GM19324 (cell line): ENCODE results near the gene LKAAEAR1.

Experiments
- ATAC-seq: cut with Tn5 transposase; IDR thresholded peaks from one replicate; pipeline ENCODE4 v1.9.1; 2021; ENCODE audit warnings: mild to moderate bottlenecking, moderate library complexity; ENCODE audit not compliant: unreplicated experiment, low FRiP score

LKAAEAR1 gene

DNA sequence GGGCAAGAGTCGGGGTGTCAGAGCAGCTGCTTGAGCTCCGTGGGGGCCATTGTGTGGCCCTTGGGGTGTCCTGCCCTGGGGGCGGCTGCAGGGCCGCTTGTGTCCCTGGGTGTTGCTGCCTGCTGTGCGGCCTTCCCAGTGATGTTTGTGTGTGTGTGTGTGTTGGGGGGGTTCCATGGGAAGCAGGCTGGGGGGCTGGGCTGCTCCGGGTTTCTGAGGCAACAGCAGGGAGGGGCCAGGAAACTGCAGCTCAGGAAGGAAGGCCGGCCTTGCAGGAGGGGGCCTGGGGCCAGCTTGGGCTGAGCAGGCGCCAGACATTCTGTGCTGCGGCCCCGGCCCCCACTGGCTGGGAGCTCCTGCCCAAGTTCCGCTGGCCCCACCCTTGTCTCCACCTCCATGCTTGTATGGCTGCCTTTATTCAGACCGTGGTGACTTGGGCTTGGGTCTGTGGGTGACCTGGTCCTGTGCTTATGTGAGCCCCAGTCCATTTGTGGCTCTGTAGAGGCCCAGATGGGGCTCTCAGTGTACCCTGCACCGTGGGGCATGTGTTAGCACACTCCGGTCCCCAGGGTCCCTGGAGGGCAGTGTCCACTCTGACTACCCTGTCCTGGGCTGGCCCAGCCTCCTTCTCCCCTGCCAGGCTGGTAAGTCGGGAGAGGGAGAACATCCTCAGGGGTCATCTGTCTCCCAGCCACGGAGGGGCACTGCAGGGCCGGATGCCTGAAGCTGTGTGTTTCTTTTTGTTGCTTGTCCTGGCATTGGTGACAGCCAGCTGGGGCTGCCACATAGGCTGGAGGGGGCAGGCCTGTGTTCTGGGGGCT lies 30.1 kb downstream of the LKAAEAR1 start:
- no peak for ATAC-seq

DNA sequence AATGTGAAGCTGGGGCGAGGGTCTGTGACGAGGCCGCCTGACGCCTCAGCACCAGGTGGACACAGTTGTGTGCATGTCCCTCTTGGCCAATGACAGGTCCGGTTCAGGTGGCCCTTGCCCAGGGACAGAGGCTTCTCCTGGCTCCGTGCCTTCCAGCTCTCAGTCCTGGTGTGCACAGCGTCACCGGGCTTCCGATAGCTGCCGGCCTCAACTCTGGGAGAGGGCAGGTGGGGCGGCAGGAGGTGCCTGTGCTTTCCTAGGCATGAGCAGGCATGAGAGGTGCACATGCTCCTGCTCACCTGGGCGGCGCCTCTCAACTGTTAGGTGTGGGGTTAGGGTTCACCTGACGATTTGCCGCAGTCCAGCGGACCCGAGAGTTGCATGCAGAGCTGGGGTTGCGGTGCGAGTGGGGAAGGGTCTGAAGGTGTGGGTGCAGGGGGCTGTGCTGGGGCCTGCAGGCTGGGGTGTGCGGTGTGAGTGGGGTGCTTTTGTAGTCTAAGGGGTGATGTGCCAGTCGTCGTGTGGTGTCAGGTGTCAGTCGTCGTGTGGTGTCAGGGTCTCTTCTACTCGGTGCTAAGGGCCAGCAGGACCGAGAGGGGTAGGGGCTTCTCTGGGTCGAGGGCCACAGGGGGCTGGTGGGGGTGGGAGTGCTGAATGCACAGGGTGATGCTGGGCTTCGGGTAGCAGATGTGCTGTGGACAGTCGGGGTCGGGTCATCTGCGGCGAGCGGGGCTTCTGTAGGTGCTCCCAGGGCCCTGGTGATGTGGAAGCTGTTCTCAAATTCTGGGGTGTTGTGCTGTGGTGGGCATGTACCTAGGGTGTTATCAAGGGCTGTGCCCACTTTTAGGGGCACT lies 31.0 kb downstream of the LKAAEAR1 start:
- ATAC-seq, result no peak

GRCh38 chr20:64052326-64052722 lies 31.9 kb downstream of the LKAAEAR1 start:
- ATAC-seq, result no peak

DNA sequence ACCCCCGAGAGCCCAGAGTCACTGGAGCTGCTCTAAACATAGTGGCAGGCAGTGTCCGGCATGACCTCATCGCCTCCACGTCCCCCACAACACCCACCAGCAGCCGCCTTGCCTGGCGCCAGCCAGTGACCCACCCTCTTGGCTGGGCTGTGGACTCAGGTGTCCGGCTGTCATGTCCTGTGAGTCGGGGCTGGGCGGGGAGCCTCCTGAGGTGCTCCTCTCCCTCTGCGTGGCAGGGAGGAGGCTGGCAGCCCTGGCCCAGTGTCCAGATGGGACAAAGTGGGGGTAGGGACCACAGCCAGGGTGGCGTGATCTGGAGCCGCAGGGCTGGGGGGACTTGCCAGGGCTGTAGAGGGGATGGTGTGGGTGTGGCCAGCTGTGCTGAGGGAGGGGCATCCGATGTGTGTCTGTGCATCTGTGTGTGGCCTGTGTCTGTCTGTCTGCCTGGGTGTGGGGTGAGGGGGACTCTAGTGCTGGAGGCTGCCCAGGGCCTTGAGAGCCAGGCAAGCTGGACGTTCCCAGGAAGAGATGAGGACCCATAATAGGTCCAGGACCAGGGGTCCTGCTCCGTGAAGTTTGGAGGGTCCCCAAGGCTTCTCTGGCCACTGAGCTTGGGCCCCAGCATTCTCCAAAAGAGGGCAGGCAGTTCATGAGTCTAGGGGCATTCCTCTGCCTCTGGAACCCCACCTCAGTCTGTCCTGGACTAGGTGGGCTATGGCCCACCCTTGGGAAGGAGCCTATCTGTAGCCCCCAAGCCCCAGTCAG lies 32.5 kb downstream of the LKAAEAR1 start:
- ATAC-seq, result no peak

DNA sequence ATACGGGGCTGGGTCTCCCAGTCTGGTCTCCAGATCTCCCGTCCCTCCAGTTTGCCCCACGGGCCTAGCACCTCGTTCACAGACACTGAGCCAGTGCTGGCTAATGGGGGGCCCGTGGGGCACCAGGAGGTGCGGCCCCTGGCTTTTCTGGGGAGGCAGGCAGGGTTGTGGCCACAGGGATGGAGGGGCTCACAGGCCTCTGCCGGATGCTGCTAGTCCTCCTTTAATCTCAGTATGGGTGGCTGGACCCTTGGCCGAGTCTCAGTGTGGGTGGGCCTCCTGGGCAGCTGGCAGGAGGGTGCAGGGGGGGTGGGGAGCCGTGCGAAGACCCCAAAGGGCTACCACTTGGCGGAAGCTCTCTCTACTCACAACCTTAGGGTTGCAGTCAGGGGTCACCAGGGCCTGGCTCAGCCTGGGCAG lies 33.2 kb downstream of the LKAAEAR1 start:
- no peak for ATAC-seq

DNA sequence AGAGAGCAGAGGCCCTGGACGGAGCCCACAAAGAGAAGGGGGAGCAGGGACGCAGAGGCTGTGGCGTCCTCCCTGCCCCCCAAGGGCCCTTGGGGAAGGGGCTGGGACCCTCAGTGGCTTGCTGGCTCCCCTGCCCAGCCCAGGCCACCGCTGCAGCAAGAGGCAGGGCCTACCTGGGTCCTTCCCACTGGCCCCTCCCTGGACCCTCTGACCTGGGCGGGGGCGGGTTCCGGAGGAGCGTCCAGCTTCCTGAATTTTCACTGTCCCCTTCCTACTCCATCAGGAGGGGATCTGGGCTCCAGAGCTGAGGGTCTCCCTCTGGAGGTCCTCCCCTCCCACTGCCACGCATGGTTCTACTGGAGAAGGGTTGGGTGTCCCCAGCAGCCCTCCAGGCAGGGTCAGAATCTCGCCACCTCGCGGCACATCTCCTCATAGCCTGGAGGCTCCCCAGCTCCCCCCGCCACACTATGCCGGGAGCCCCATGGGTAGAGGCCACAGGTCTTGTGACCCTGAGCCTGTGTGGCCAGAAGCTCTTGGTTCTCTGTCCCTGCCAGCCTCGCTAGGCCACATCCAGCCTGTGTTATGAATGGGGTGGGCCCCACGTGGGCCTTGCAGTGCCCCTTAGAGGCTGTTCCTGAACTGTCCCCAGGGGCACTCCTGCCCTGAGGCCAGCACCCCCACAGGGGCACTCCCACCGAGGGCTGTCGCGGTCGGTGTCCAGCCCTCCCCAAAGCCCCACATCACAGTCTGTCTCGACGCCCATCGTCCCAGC lies 33.8 kb downstream of the LKAAEAR1 start:
- ATAC-seq, result no peak

DNA sequence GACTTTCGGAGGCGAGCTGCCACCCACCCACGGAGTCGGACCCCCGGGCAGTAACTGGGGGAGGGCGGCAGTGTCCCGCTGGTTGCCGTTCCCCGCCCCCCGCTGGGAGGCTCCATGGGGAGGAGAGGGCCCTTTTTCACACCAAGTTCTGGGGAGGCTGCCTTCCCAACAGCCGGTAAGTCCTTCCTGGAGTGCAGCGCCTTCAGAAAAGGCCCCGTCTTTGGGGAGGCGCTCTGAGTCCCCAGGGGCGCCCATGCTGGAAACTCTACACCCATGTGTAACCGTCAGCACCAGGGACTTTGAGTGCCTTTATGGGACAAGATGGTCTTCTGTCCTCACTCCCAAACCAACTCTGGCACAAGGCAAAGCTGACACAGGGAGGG lies 34.3 kb downstream of the LKAAEAR1 start:
- no peak for ATAC-seq

DNA sequence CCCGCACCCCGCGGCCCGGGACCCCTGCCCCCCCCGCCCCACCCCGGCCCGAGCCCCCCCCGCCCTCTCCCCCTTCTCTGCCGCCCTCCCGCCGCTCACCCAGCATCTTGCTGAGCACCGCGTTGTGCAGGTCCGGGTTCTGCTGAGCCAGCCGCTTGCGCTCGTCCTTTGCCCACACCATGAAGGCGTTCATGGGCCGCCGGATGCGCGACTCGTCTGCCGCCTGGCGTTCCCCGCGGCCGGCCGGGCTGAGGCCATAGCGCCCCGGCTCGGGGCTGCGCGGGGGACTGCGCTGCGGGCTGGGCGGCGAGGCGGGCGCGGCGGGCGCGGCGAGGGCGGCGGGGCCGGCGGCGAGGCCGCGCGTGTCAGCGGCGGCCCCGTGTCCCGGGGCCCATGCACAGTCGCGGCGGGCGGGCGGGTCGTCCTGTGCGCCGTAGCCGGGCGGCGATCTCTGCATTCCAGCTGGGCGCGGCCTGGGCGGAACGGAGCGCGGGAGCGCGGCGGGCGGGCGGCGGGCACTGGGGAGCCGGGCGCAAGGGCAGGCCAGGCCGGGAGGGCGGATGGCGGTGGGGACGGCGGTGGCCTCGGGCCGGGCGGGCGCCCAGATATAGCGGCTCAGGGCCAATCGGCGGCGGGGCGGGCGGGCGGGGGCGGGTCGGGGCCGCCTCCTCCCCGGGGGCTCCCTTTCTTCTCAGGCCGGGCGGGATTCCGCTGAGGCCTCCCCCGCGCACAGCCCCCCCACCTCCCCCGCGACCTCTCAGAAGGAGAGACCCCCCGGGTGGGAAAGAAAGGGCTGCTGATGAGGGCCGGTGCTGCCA lies 34.9 kb downstream of the LKAAEAR1 start, which contains the start of gene SOX18:
SOX18 (minus strand) TSS at position 580 of the 818 bp plus-strand sequence; CDS start at position 457, 123 bp downstream.
- no peak for ATAC-seq

- no peak for ATAC-seq
These were observed 35.7 kb downstream of the LKAAEAR1 start for GRCh38 chr20:64048402-64049044.

DNA sequence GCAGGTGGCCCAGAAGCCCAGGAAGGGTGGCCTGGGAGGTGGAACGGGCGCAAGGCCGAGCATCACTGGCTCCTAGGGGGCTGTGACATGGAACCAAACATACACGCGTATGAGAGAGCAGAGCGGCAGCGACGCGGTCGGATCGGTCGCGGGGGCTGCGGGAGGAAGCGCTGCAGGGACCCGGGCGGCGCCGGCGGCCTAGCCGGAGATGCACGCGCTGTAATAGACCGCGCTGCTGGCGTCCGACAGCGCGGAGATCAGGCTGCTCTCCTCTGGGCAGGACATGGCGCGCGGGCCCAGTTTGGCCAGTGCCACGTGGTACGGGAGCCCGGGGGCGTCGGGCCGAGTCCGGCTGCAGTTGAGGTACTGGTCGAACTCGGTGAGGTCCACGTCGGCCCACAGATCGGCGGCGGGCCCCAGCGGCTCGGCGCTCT lies 36.2 kb downstream of the LKAAEAR1 start:
- ATAC-seq, result no peak

GRCh38 chr20:64047046-64047389 lies 37.2 kb downstream of the LKAAEAR1 start:
- ATAC-seq, result no peak

- ATAC-seq, result no peak
These were observed 38.7 kb downstream of the LKAAEAR1 start for GRCh38 chr20:64045346-64046011.

GRCh38 chr20:64044484-64045247 lies 39.5 kb downstream of the LKAAEAR1 start:
- no peak for ATAC-seq

- no peak for ATAC-seq
These were observed 40.4 kb downstream of the LKAAEAR1 start for GRCh38 chr20:64043768-64044167.

DNA sequence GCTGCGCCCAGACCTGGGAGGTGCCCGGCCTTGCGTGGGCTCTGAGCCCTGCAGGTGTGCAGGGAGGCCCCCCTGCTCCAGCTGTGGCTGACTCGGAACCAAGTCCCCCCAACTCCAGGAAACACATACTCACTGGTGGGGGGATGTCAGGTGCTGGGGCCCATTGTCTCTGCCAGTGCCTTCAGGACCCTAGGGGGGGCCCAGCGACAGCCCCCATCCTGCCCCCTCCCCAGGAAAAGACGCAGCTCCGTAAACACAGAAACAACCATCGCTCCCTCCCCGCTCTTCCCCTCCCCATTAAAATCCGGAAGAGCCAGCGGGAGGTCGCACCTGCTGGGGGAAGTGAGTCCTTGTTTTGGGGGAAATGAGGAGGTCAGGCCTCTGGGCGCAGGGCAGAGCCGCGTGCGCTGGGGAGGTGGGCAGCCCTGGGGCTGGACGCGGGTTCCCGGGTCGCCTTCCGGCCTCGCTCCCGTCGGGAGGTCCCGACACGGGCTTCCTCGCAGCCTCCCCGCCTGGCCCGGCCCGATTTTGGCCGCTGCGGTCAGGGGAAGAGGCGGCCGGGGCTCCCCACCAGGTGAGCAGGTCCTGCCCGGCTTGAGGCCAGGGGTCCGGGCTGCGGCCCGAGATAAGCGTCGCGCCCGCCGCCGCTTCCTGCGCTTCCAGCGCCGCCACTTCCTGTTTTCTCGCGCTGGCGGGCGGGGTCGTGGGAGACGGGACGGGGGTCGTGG lies 42.0 kb downstream of the LKAAEAR1 start:
- ATAC-seq, result no peak

- ATAC-seq, result no peak
These were observed 42.5 kb downstream of the LKAAEAR1 start for GRCh38 chr20:64041781-64042053.
